ENCODE results near the gene AUH. TPM values are rescaled to one million over a fixed set of nuclear protein-coding genes. Genes with fewer than 3 reads are reported as not detected.

AUH gene
- total and polyA plus RNA-seq, 2 donors (not counting 1 experiment from before 2014, with no cell fraction given): 5.2 to 29.1 TPM

GRCh38 chr9:91180930-91181268 lies 180.8 kb downstream of the AUH start:
- H3K4me3 Mint-ChIP-seq: no peak overlapping the region
- Histone ChIP-seq H3K4me2 (replicated peaks; ENCODE audit: low read depth, low read length, poor library complexity, severe bottlenecking) (no peak overlapping the region), H4K20me1 (ENCODE audit: control insufficient read depth, insufficient read depth, low read length, poor library complexity, severe bottlenecking) (no peaks in the 10 kb centered on the region), H3K4me3 (ENCODE audit: control extremely low read depth in 1 of 5, extremely low read depth in 1 of 5, insufficient read depth in 1 of 5, low read depth in 2 of 5, low read length in 4 of 5) (no peak overlapping the region), H3K9me3 (ENCODE audit: control extremely low read depth in 1 of 3, control insufficient read depth in 2 of 3, insufficient read depth in 1 of 3, low read length in 2 of 3) (no peaks in the 10 kb centered on the region), H2AFZ (ENCODE audit: insufficient read depth, low read depth, low read length, poor library complexity, severe bottlenecking) (no peak overlapping the region), H3K9ac (ENCODE audit: low read length) (no peak overlapping the region), H3K79me2 (ENCODE audit: control insufficient read depth, insufficient read depth, low read length) (no peaks in the 10 kb centered on the region), H3K27ac (ENCODE audit: low read length in 2 of 2) (no peak overlapping the region), H3K27me3 (replicated peaks in 1 of 4; ENCODE audit: control extremely low read depth in 1 of 4, control insufficient read depth in 3 of 4, insufficient read depth in 4 of 4, low read length in 3 of 4) (no peaks in the 10 kb centered on the region), H3K4me1 (ENCODE audit: control insufficient read depth in 2 of 2, insufficient read depth in 2 of 2, low read length in 2 of 2) (peaks cover 20 to 24% of the 10 kb centered on the region in 2 donors), H3K36me3 (replicated peaks in 1 of 2; ENCODE audit: control extremely low read depth in 1 of 2, control insufficient read depth in 1 of 2, extremely low read depth in 1 of 2, insufficient read depth in 2 of 2, low read length in 1 of 2) (no peaks in the 10 kb centered on the region)
- CTCF ChIA-PET: no interaction called here
- H3K27me3 Mint-ChIP-seq: no peaks in the 10 kb centered on the region
- H3K9me3 Mint-ChIP-seq (ENCODE audit: insufficient read depth): no peaks in the 10 kb centered on the region
- intact Hi-C loops (cut with micrococcal nuclease): no loop called here
- POLR2A ChIA-PET: no interaction called here
- H3K4me1 Mint-ChIP-seq: peaks cover 19% of the 10 kb centered on the region
- no peak overlapping the region for H3K27ac Mint-ChIP-seq
- ATAC-seq (ENCODE audit: low read depth) (no peak), DNase-seq (no peak)
- 100% methylated on average over 3 of the region's 3 CpGs for WGBS (ENCODE audit: insufficient coverage)
- TF ChIP-seq CTCF (IDR thresholded peaks at IDR 0.05) (no peak), EZH2 (IDR thresholded peaks at IDR 0.05; ENCODE audit: borderline replicate concordance, insufficient read depth, low read depth, low read length, poor library complexity, severe bottlenecking) (no peak)

GRCh38 chr9:91180240-91180929 lies 181.3 kb downstream of the AUH start:
- intact Hi-C loops (cut with micrococcal nuclease): no loop called here
- no peak overlapping the region for H3K27ac Mint-ChIP-seq
- 97% methylated on average over 16 of the region's 16 CpGs for WGBS (ENCODE audit: insufficient coverage)
- TF ChIP-seq CTCF (IDR thresholded peaks at IDR 0.05) (no peak), EZH2 (IDR thresholded peaks at IDR 0.05; ENCODE audit: borderline replicate concordance, insufficient read depth, low read depth, low read length, poor library complexity, severe bottlenecking) (no peak)
- POLR2A ChIA-PET: no interaction called here
- no peak overlapping the region for H3K9ac ChIP-seq (ENCODE audit: low read length)
- no peak overlapping the region for H2AFZ ChIP-seq (ENCODE audit: insufficient read depth, low read depth, low read length, poor library complexity, severe bottlenecking)
- no peak overlapping the region for H3K4me2 ChIP-seq (replicated peaks; ENCODE audit: low read depth, low read length, poor library complexity, severe bottlenecking)
- H3K36me3 ChIP-seq (replicated peaks in 1 of 2; ENCODE audit: control extremely low read depth in 1 of 2, control insufficient read depth in 1 of 2, extremely low read depth in 1 of 2, insufficient read depth in 2 of 2, low read length in 1 of 2): no peaks in the 10 kb centered on the region
- H4K20me1 ChIP-seq (ENCODE audit: control insufficient read depth, insufficient read depth, low read length, poor library complexity, severe bottlenecking): no peaks in the 10 kb centered on the region
- no peaks in the 10 kb centered on the region for H3K79me2 ChIP-seq (ENCODE audit: control insufficient read depth, insufficient read depth, low read length)
- ATAC-seq (ENCODE audit: low read depth) (no peak), DNase-seq (no peak)
- peaks cover 24 to 27% of the 10 kb centered on the region in 2 donors for H3K4me1 ChIP-seq (ENCODE audit: control insufficient read depth in 2 of 2, insufficient read depth in 2 of 2, low read length in 2 of 2)
- H3K4me3 Mint-ChIP-seq: no peak overlapping the region
- H3K9me3 ChIP-seq (ENCODE audit: control extremely low read depth in 1 of 3, control insufficient read depth in 2 of 3, insufficient read depth in 1 of 3, low read length in 2 of 3): no peaks in the 10 kb centered on the region
- H3K4me1 Mint-ChIP-seq: peaks cover 20% of the 10 kb centered on the region
- CTCF ChIA-PET: no interaction called here
- peaks cover under 1% of the 10 kb centered on the region for H3K9me3 Mint-ChIP-seq (ENCODE audit: insufficient read depth)
- H3K27ac ChIP-seq (ENCODE audit: low read length in 2 of 2): no peak overlapping the region
- H3K27me3 Mint-ChIP-seq: no peaks in the 10 kb centered on the region
- no peak overlapping the region for H3K4me3 ChIP-seq (ENCODE audit: control extremely low read depth in 1 of 5, extremely low read depth in 1 of 5, insufficient read depth in 1 of 5, low read depth in 2 of 5, low read length in 4 of 5)
- no peaks in the 10 kb centered on the region for H3K27me3 ChIP-seq (replicated peaks in 1 of 4; ENCODE audit: control extremely low read depth in 1 of 4, control insufficient read depth in 3 of 4, insufficient read depth in 4 of 4, low read length in 3 of 4)

All from B cell (primary cell).